Kidney tubule cell (primary cell): ENCODE data around the gene EBI3.
"Not testable (repeated sequence)": the region's sequence is repeated elsewhere in the genome, so short reads cannot be mapped to it uniquely, and the experiment has no call there.

Experiments used
- DNase-seq: peaks from one replicate; pipeline ENCODE4 v3.0.0-alpha.2; 2018; ENCODE audit warnings: low spot score

The EBI3 gene

GRCh38 chr19:4200940-4201542 is 28.3 kb upstream of the EBI3 start:
- DNase-seq: no peak

- no peak for DNase-seq
Observed at GRCh38 chr19:4201798-4202197, 27.5 kb upstream of the EBI3 start.

GRCh38 chr19:4206818-4207484 is 22.4 kb upstream of the EBI3 start:
- DNase-seq: peak; percentile 16

GRCh38 chr19:4208385-4209094 is 20.8 kb upstream of the EBI3 start:
- DNase-seq: peak; percentile 60

GRCh38 chr19:4210166-4210731 is 19.1 kb upstream of the EBI3 start:
- DNase-seq: no peak

- DNase-seq: no peak
Observed at GRCh38 chr19:4213116-4213515, 16.2 kb upstream of the EBI3 start.

GRCh38 chr19:4215807-4216206 is 13.5 kb upstream of the EBI3 start:
- DNase-seq: no peak

GRCh38 chr19:4216846-4217245 is 12.5 kb upstream of the EBI3 start:
- DNase-seq: no peak

GRCh38 chr19:4217429-4218264 is 11.7 kb upstream of the EBI3 start:
- no peak for DNase-seq

GRCh38 chr19:4218523-4218922 is 10.8 kb upstream of the EBI3 start:
- DNase-seq: not testable (repeated sequence)

- no peak for DNase-seq
Observed at GRCh38 chr19:4220188-4220587, 9.1 kb upstream of the EBI3 start.

- DNase-seq: no peak
Observed at GRCh38 chr19:4224470-4224869, 4.9 kb upstream of the EBI3 start.

GRCh38 chr19:4225885-4226284 is 3.4 kb upstream of the EBI3 start:
- DNase-seq: no peak

- no peak for DNase-seq
Observed at GRCh38 chr19:4227771-4228170, 1.6 kb upstream of the EBI3 start.

- DNase-seq: no peak
Observed at GRCh38 chr19:4228765-4229178, 551 bp upstream of the EBI3 start.

- DNase-seq: not testable (repeated sequence)
Observed at GRCh38 chr19:4230237-4230636, 914 bp downstream of the EBI3 start.

GRCh38 chr19:4231521-4231920 is 2.2 kb downstream of the EBI3 start:
- not testable (repeated sequence) for DNase-seq

GRCh38 chr19:4232139-4232538 is 2.8 kb downstream of the EBI3 start:
- not testable (repeated sequence) for DNase-seq

- no peak for DNase-seq
Observed at GRCh38 chr19:4232614-4233281, 3.4 kb downstream of the EBI3 start.

- peak; percentile 49 for DNase-seq
Observed at GRCh38 chr19:4233282-4233853, 4.0 kb downstream of the EBI3 start.
